ENCODE measurements around the gene FRS2. TPM values are rescaled to one million over a fixed set of nuclear protein-coding genes. Genes with fewer than 3 reads are reported as not detected.

Gene FRS2
- total and polyA plus RNA-seq, 9 of the 15 experiments (the other 6 are each of a cell fraction or from before 2014, with no cell fraction given), result 1.0 to 9.1 (median 6.0) TPM

DNA sequence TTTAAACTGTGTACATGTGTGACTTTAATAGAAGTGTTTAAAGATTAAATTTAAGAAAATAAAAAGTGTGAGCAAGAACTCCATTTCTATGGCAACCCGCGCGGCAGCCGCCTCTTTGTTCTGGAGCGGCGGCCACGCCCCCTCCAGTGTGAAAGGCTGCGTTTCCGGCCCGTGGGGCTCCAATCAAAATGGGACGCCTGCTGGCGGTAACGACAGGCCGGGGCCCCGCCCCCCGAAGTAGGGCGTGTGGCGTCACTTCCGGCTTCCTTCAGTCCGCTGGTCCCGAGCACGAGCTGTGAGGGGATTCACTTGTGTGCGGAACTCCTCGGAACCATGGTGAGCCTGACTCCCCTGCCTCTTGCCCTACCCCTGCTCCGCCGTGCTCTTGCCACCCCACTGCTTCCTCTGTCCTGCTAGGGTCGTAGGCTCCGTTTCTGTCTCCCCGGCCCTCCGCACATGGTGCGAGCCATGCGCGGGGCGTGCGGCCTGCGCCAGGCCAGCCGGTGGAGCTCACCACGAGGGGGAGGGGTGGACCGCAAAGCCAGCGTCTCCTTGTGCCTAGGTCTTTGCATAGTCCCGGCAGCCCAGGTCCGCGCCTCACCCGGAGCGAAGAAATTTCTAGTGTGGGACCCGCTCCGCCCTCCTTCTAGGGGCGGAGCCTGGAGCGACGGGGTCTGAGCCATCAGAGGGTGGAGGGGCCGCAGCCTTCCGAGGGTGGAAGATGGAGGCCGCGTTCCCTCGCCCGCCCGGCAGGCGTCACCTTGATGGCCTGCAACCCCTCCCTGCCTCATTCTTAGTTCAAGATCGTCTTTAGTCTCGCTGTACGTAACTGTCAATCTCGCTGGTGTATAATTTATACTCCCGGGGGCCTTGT, 115.2 kb downstream of the FRS2 start, which contains the start of gene CCT2 (continued):
- TF ChIP-seq POLR2G (IDR thresholded peaks at IDR 0.05; ENCODE audit: low read depth, low read length) (peak; percentile 97), ZNF274 (IDR thresholded peaks at IDR 0.05; ENCODE audit: borderline replicate concordance, low read depth, low read length) (no peak), ARHGAP35 (IDR thresholded peaks at IDR 0.05; ENCODE audit: partially characterized antibody) (no peak), ZNF354B (CRISPR knock-in tag; IDR thresholded peaks at IDR 0.05) (no peak), ZNF583 (CRISPR knock-in tag; IDR thresholded peaks at IDR 0.05) (no peak), RHOXF2B (CRISPR knock-in tag; conservative IDR thresholded peaks at IDR 0.05) (no peak), ZNF311 (CRISPR knock-in tag; IDR thresholded peaks at IDR 0.05) (no peak), RNF2 (IDR thresholded peaks at IDR 0.05) (peak; percentile 72), ZNF347 (CRISPR knock-in tag; IDR thresholded peaks at IDR 0.05; ENCODE audit: low read depth) (no peak), NFATC3 (IDR thresholded peaks at IDR 0.05) (no peak), EZH2 (IDR thresholded peaks at IDR 0.05; ENCODE audit: borderline replicate concordance, low read depth, low read length) (no peak), RBFOX2 (IDR thresholded peaks at IDR 0.05; ENCODE audit: low read depth, low read length) (peak; percentile 99), DNMT1 (IDR thresholded peaks at IDR 0.05) (no peak), TBP (optimal IDR thresholded peaks at IDR 0.05; ENCODE audit: low read depth, low read length) (peak; percentile 89), YBX1 (IDR thresholded peaks at IDR 0.05) (no peak), CEBPB (tag; IDR thresholded peaks at IDR 0.05) (no peak), ZNF584 (CRISPR knock-in tag; IDR thresholded peaks at IDR 0.05; ENCODE audit: low read depth) (no peak), NELFE (IDR thresholded peaks at IDR 0.05; ENCODE audit: insufficient read depth, insufficient read length) (no peak), BRF2 (IDR thresholded peaks at IDR 0.05; ENCODE audit: borderline replicate concordance, insufficient read depth, insufficient read length) (no peak), NR2C1 (IDR thresholded peaks at IDR 0.05) (no peak), NR2C1 (tag; IDR thresholded peaks at IDR 0.05) (no peak), TCF7L2 (IDR thresholded peaks at IDR 0.05; ENCODE audit: low read depth, low read length) (no peak; the same call in 1 of the 2 replicates), NR1H2 (CRISPR knock-in tag; IDR thresholded peaks at IDR 0.05) (0 out of 2 replicates have a peak, but pooled peaks have one; percentile 72), EGR1 (conservative IDR thresholded peaks at IDR 0.05) (peak; percentile 15; the same call in 1 of the 2 replicates), MAFK (IDR thresholded peaks at IDR 0.05; ENCODE audit: low read length) (no peak), NONO (IDR thresholded peaks at IDR 0.05; ENCODE audit: low read depth in 2 of 2, low read length in 1 of 2) (peak in 1 of 2 experiments; percentile 44; a peak in 1 of 4 replicates), ZNF551 (CRISPR knock-in tag; IDR thresholded peaks at IDR 0.05) (no peak)
- TF ChIP-seq, protein P1, sequence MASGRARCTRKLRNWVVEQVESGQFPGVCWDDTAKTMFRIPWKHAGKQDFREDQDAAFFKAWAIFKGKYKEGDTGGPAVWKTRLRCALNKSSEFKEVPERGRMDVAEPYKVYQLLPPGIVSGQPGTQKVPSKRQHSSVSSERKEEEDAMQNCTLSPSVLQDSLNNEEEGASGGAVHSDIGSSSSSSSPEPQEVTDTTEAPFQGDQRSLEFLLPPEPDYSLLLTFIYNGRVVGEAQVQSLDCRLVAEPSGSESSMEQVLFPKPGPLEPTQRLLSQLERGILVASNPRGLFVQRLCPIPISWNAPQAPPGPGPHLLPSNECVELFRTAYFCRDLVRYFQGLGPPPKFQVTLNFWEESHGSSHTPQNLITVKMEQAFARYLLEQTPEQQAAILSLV (tag; IDR thresholded peaks at IDR 0.05), result no peak
- TF ChIP-seq, protein P2, sequence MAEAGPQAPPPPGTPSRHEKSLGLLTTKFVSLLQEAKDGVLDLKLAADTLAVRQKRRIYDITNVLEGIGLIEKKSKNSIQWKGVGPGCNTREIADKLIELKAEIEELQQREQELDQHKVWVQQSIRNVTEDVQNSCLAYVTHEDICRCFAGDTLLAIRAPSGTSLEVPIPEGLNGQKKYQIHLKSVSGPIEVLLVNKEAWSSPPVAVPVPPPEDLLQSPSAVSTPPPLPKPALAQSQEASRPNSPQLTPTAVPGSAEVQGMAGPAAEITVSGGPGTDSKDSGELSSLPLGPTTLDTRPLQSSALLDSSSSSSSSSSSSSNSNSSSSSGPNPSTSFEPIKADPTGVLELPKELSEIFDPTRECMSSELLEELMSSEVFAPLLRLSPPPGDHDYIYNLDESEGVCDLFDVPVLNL (CRISPR knock-in tag; IDR thresholded peaks at IDR 0.05; ENCODE audit: low read depth), result no peak

Measured in K562 (cell line).